ENCODE data around the gene COP1.
"Not testable (repeated sequence)": the region's sequence is repeated elsewhere in the genome, so short reads cannot be mapped to it uniquely, and the experiment has no call there.

The COP1 gene

DNA sequence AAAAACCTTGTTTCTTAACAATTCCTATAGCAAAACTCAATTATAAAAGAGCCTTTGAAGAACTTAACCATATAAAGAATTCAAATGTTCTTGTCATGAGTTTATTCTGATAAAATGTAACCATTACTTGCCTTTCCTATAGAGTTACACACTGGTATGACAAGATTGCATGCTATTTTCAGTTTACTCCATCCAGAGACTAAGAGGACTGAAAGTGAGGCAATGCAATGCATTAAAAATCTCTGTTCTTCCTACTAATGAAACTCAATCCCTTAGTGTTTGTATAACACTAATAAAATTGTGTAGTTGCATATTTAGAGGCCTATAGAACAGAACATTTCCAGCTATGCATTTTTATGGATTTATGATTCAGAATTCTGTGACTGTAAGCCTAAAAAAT, 88.1 kb downstream of the COP1 start:
- DNase-seq = no peak

- no peak for DNase-seq
Observed at GRCh38 chr1:176111835-176112234, 95.3 kb downstream of the COP1 start.

- no peak for DNase-seq
Observed at GRCh38 chr1:176110203-176110602, 96.9 kb downstream of the COP1 start.

- DNase-seq = no peak
Observed at GRCh38 chr1:176102768-176103350, 104.2 kb downstream of the COP1 start.

- peak; percentile 15 to 18 for DNase-seq
Observed at GRCh38 chr1:176101951-176102642, 105.0 kb downstream of the COP1 start.

DNA sequence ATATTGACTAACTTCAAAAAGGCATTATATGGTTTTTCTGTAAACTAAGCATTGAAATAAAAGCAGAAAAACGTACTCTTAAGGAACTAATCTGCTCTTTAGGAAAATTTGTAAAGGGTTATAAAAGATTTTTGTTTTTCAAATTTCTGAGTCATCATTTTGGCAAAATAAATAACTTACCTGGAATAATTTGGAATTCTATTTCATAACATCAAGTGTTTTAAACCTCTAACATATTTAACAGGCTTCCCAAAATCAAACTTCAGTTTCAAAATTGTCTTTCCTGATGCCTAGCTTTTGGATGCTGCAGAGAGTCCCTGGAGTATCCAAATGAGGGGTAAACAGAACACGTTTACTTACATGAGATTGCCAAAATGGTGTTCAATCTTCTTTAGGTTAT, 108.5 kb downstream of the COP1 start:
- no peak for DNase-seq

- DNase-seq = no peak
Observed at GRCh38 chr1:176096015-176096414, 111.1 kb downstream of the COP1 start.

DNA sequence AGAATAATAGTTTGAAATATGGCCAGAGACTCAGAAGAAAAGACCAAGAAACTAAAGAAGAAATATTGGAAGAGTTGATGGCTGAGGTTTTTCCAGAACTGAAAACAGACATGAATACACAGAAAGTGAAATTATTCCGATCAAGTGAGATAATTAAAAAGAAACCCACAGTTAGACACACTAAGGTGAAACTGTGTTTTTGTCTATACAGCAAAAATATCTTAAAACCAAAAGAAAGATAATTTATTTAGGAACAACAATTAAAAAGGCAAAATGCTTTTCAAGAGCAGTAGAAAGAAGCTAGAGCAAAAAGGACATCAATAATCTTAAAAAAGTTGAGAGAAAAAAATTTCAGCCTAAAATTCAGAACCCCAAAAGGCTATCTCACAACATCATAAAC, 116.3 kb downstream of the COP1 start:
- no peak for DNase-seq

GRCh38 chr1:176087746-176088145, 119.3 kb downstream of the COP1 start:
- not testable (repeated sequence) for DNase-seq

DNA sequence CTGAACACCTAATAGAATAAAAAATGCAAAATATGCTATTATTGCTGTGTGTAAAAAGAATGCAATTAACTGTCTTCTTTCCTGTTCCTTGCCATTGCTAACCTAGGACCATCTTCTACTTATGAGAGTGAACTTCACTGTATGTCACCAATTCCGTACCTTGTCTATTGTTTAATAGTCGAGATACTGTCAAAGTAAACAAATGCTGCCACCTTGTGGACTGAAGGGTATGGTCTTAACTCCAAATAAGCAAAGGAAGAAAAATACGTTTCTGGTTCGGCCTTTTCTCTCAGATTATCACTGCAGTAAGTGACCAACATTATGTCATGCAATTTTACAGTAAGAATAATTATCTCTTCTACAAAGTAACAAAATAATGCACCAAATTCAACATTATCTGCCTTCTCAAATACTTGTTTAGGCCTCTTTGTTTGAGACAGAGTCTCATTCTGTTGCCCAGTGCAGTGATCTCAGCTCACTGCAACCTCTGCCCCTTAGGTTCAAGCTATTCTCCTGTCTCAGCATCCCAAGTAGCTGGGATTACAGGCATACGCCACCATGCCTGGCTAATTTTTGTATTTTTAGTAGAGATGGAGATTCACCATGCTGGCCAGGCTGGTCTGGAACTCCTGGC, 133.4 kb downstream of the COP1 start:
- DNase-seq = peak; percentile 8 to 33

DNA sequence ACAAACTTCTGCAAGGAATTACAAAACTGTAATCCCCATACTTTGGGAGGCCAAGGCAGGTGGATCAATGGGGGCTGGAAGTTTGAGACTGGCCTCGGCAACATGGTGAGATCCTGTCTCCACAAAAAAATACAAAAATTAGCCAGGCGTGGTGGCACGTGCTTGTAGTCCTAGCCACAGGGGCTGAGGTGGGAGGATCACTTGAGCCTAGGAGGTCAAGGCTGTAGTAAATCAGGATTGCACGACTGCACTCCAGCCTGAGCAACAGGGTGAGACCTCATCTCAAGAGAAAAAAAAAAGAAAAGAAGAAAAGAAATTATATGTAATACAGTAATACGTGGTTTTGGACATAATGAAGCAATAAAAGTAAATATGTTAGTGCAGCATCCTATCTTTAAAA, 138.2 kb downstream of the COP1 start:
- DNase-seq = no peak

DNA sequence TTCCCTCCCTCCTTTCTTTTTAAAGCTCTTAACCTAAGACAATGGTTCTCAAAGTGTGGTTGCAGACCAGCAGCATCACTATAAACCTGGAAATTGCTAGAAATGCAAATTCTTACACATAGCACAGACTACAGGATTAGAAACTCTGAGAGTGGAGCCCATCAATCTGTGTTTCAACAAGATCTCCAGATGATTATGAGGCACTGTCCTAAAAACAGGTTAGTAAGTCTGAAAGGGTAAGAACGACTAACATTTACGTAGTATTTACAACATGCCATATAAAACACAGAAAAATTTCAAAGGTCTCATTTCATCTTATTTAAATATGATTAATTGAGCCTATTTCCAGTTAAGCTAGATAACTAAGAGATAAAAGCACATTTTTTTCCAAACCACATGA, 138.8 kb downstream of the COP1 start:
- DNase-seq = no peak

GRCh38 chr1:176066709-176067108, 140.4 kb downstream of the COP1 start:
- DNase-seq = no peak

DNA sequence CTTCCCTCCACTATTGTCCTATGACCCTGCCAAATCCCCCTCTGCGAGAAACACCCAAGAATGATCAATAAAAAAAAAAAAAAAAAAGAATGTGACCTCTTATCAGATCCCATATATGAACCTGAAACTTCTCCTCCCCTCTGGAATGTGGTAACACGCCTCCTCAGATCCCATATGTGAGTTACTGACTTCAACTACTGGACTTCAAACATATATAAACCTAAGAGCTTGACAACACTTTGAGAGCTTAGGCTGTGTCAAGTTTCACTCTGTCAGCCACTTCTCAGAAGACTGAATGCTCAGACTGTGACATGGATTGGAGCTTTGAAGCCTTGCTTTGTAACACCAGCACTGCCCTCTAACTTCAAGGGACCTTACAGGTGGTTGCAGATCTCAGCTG, 148.4 kb downstream of the COP1 start:
- no peak for DNase-seq

DNA sequence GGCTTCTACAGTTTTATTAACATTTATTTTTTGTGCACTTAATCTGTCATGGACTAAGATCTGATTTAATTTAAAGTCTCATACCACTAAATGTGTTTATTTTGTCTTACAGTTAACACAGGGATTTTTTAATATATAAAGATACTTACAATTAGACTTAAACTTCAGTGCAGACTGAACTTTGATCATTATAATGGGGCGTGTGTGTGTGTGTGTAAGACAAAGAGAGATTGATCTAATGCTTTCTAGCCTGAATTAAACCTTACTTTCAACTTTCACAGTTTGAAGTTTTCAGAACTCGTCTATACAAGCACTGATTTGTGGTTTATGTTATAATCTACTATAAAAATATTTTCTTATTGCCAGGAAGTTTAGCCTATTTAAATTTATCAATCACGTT, 150.8 kb downstream of the COP1 start:
- DNase-seq = no peak

DNA sequence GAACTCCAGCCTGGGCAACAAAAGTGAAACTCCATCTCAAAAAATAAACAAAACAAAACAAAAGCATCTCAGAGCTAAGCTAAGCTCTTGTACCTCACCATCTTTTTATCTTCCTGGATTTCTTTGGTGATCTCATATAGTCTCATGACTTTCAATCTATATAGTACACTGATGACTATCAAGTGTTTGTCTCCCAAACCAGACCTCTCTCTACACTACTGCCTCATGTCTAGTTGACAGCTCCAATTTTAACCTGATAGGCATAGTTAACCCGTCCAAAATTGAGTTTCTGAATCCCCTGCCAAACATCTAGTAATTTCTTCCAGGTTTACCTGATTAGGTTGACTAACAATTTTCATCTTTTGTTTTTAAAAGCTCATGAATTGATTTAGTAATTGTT, 151.7 kb downstream of the COP1 start:
- DNase-seq = no peak

DNA sequence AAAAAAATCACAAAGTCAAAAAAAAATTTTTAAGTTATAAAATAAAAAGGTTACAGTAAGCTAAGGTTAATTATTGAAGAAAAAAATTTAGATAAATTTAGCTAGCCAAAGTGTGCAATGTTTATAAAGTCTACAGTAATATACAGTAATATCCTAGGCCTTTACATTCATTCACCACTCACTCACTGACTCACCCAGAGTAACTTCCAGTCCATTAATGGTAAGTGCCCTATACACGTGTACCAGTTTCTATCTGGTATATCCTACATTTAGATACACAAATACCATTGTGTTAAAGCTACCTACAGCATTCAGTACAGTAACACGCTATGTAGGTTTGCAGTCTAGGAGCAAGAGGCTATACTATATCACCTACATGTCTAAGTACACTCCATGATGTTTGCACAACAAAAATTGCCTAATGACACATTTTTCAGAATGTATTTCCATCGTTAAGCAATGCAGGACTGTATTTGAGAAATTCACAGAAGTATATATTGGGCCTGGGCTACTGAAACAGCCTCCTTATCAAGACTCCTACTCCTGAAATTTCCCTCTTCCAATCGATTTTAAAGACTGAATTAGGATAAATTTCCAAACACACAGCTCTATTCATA, 155.1 kb downstream of the COP1 start:
- DNase-seq = peak in 1 of 2 experiments; percentile 6

GRCh38 chr1:176051402-176051801, 155.7 kb downstream of the COP1 start:
- DNase-seq = no peak

GRCh38 chr1:176049582-176049981, 157.5 kb downstream of the COP1 start:
- DNase-seq = no peak

DNA sequence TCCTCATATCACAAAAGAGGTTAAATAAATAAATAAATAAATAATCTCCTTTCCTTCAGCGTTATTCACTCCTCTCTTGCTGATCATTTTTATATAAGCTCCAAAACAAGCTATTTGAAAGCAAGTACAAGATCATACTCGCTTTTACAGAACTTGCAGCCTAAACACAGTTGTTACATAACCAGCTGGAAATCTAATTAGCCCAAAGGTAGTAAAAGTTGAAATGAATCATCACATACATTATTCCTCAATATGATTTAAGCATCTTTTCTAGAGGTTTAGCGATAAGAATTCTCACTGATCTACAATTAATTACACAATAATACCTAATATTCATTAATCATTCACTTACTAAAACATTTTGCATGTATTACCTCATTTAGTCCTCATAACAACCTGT, 160.2 kb downstream of the COP1 start:
- no peak for DNase-seq

GRCh38 chr1:176043537-176043936, 163.5 kb downstream of the COP1 start:
- DNase-seq = no peak

- DNase-seq = no peak
Observed at GRCh38 chr1:176033881-176034280, 173.2 kb downstream of the COP1 start.

DNA sequence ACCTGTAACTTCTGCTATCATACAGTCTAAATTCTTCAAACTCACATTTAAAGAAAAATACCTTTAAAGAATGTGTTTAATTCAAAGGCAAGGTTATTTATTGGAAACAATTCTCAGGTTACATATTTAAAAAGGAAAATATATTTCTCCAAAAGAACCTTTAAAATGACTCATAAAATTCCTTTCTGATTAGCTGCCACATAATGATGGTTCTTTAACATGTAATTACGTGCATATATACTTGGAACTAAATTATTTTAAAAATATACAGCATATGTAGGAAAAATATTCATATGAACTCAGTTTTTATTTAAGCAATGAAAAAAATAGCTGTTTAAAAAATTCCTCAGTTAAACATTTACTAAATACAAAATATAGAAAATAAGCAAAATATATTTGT, 173.6 kb downstream of the COP1 start:
- no peak for DNase-seq

DNA sequence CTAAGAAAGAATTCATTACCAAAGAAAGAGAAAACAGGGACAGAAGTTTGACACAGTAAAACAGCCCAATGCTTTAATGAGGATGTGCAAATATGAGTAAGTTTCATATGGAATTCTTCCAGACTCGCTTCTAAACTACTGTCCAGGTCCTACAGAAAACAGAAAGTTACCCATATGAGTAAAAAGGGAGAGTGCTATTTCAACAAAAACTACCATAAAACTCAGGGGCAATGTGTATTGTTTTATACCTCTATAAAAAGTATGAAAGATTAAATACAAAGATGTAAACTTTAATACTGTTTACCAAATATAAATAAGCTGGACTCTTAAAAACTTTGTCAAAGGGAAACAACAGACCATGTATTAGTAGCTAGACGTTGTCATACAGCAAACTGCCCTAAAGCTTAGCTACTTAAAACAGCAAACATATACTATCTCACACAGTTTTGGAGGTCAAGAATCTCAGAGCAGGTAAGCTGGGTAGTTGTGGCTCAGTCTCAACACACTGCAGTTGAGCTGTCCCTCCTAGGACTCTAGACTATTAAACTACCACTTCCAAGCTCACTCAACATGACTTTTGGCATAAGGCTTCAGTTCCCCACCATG, 174.9 kb downstream of the COP1 start:
- no peak for DNase-seq
